GM21526 (cell line): ENCODE data around the gene UBXN6.

ENCODE experiments used
- ATAC-seq: cut with Tn5 transposase; IDR thresholded peaks from one replicate; pipeline ENCODE4 v1.9.1; 2021; ENCODE audit warnings: moderate library complexity; ENCODE audit not compliant: unreplicated experiment, low FRiP score

UBXN6 gene

GRCh38 chr19:4443188-4443587 is 14.4 kb downstream of the UBXN6 start:
- no peak for ATAC-seq

DNA sequence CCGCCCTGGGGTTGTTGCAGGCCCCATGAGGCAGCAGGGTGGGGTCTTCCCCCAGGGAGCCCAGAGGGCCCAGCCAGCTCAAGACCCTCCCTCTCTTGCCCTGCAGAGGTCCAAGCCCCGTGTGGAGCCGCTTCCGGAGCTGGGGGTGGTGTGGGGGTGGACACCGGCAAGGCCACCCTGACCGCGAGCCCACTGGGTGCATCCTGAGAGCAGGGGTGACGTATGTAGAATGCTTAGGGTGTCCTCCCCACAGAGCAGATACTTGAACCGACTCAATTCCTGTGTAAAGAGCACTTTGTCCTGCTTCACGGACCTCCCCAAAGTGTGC is 14.8 kb downstream of the UBXN6 start:
- no peak for ATAC-seq

GRCh38 chr19:4441994-4442818 is 15.4 kb downstream of the UBXN6 start:
- no peak for ATAC-seq

GRCh38 chr19:4439243-4439642 is 18.4 kb downstream of the UBXN6 start:
- no peak for ATAC-seq

DNA sequence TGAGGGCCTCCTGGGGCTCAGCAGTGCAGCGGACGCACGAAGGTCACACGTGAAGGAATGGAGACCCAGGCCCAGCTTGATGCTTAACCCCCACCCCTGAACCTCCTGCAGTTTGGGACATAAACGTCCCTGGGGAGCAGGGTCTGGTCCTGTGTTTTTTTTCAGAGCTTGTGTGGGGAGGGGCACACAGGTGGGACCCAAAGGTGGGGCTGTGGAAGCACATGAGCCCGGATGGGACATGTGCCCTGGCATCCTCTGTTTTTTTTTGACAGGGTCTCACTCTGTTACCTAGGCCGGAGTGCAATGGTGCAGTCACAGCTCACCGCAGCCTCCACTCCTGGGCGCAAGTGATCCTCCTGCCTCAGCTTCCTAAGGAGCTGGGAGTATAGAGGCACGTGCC is 20.5 kb downstream of the UBXN6 start:
- ATAC-seq, result no peak

GRCh38 chr19:4436231-4436630 is 21.4 kb downstream of the UBXN6 start:
- no peak for ATAC-seq

GRCh38 chr19:4434391-4434790 is 23.2 kb downstream of the UBXN6 start:
- ATAC-seq, result no peak

DNA sequence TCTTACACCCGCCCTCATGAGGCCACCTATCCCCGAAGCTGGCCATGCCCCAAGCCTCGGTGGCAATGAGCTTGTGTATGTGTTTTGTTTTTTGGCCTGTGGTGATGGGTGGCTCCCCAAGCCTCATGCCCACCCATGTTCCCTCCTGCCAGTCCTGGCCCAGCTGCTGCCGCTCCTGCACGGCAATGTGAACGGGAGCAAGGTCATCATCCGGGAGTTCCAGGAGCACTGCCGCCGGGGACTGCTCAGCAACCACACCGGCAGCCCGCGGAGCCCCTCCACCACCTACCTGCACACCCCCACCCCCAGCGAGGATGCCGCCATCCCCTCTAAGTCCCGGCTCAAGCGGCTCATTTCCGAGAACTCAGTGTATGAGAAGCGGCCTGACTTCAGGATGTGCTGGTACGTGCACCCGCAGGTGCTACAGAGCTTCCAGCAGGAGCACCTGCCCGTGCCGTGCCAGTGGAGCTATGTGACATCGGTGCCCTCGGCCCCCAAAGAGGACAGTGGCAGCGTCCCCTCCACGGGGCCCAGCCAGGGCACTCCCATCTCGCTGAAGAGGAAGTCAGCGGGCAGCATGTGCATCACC is 24.6 kb downstream of the UBXN6 start:
- ATAC-seq, result no peak

DNA sequence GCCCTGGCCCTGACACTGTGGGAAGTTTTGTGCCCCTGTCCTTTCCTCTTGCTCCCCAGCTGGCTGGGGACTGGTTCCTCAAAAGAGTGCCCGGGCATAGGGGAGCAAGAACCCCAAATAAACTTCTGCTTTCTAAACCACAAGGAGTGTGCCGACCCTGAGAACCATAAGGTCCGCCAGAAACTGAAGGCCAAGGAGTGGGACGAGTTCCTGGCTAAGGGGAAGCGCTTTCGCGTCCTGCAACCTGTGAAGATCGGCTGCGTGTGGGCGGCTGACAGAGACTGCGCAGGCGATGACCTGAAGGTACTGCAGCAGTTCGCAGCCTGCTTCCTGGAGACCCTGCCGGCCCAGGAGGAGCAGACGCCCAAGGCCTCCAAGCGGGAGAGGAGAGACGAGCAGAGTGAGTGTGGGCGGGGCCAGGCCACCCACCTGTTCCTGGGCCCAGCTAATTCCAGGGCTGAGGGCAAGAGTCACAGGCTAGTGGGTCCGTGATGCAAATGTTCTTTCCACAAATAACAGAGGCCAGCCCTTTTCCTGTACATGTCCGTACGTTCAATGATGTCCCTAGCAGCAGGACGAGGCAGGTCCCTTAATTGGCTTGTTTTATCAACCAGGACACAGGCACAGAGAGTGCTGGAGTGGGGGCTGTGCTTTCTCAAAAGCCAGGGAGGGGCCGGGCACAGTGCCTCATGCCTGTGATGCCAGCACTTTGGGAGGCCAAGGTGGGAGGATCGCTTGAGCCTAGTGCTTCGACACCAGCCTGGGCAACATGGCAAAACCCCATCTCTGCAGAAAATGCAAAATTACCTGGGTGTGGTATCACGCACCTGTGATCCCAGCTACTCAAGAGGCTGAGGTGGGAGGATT is 25.6 kb downstream of the UBXN6 start:
- ATAC-seq, result no peak

DNA sequence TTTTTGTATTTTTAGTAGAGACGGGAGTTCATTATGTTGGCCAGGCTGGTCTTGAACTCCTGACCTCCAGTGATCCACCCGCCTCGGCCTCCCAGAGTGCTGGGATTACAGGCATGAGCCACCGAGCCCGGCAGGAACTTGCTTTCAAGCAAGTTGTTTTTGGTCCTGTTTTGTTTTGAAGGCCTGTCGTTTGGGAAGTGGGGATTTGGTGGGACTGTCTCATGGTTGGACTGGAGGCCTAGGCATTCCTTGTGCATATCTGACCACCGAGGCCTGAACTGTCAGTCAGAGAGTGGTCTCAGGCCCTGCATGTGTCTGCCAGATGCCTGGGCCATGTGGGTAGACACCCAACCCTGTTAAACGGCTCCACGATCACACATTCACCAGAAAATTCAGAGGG is 26.3 kb downstream of the UBXN6 start:
- no peak for ATAC-seq

GRCh38 chr19:4430760-4431159 is 26.8 kb downstream of the UBXN6 start:
- ATAC-seq, result no peak

DNA sequence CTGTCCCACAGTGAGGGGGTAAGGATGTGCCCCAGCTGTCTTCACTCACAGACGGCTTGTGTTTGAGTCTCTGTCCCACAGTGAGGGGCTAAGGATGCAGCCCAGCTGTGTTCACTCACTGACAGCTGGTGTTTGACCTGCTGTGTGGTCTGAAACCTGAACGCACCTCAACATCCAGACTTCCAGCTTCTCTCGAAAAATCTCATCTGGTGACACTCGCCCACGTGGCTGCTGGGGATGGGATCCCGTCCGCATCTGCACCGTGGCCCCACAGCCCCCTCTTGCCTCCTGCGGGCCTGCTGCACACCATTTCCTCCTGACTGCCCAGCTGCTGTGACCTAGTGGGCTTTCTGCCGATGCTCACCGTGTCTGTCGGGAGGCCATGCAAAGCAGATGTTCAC is 27.8 kb downstream of the UBXN6 start:
- no peak for ATAC-seq

GRCh38 chr19:4429256-4429655 is 28.3 kb downstream of the UBXN6 start:
- ATAC-seq, result no peak

DNA sequence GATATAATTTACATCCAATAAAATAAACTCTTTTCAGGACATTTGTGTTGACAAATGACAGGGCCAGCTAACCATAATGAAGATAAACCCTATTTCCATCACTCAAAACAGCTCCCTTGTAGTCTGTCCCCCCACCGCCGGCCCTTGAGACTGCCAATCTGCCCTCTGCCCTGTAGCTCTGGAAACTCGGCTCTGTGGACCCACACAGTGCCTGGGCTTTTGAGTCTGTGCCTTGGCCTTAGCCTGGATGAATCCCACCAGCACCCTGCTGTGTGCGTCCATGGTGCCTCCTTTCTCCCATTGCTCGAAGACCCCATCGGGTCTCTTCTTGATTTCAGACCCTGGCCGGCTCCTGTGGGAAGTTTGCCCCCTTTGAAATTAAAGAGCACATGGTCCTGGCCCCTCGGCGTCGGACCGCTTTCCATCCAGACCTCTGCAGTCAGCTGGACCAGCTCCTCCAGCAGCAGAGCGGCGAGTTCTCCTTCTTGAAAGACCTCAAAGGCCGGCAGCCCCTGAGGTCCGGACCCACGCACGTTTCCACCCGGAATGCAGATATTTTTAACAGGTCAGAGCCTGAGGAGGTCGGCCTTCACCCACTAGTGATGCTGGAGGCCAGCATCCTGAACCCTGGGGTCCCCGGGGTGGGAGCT is 29.1 kb downstream of the UBXN6 start:
- ATAC-seq, result no peak

GRCh38 chr19:4425537-4425936 is 32.1 kb downstream of the UBXN6 start:
- no peak for ATAC-seq

GRCh38 chr19:4423416-4424126 is 34.0 kb downstream of the UBXN6 start:
- no peak for ATAC-seq

DNA sequence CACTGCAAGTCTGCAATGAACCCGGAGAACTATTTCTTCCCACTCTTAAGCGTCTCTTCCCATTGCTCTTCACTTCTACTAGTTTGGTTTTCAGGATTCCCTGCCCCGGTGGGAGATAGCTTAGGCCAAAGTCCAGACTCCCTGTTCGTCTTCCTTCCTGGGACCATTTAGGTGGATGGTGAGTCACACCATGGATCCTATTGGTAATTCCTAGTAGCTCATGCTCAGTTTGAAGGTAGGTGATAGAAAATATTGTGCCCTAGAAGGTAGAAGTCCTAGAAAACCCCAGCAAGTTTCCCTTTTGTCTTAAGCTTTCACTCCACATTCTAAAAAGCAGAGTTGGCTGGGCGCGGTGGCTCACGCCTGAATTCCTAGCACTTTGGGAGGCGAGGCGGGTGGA is 41.3 kb downstream of the UBXN6 start:
- ATAC-seq, result no peak

DNA sequence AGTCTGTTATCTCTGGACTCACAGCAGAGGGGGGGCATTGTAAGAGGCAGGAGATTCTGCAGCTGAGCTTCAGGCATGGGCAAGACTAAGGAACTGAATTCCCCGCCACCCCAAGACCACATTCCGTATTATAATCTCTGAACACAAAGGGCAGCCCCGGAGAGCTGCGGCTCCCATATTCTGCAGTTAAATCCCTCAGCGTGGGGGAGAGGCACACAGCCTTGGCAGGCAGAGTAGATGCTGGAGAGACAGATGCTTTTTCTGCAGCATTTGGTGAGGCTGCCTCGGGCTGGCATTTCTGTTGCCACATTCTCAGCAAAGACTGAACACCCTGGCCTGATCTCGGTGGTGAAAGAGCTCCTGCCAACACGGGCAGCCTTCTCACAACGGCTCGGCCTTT is 42.2 kb downstream of the UBXN6 start:
- ATAC-seq, result no peak

DNA sequence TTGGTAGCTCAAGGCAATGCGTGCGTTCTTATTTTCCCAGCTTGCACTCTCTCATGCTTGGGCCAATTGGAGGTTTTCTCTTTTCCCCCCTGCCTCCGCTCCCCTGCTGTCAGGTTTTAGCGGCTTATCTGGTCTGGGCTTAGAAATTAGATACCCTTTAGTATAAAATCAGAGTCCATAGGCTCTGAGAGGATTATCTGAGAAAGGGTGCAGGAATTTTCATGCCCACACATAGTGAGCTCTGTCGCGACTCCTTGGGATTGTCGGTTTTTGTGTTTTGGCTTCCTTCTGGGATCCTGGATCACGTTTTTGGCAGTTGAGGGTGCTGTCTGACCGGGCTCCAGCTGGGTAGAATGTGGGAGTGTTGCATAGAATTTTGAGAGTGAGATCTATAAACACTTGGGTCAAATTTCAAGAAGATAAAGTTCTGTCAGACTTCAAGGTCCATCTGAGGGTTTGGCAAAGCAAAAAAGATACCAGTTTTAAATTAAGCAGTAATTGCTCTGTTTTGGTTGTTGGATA is 42.7 kb downstream of the UBXN6 start:
- no peak for ATAC-seq

DNA sequence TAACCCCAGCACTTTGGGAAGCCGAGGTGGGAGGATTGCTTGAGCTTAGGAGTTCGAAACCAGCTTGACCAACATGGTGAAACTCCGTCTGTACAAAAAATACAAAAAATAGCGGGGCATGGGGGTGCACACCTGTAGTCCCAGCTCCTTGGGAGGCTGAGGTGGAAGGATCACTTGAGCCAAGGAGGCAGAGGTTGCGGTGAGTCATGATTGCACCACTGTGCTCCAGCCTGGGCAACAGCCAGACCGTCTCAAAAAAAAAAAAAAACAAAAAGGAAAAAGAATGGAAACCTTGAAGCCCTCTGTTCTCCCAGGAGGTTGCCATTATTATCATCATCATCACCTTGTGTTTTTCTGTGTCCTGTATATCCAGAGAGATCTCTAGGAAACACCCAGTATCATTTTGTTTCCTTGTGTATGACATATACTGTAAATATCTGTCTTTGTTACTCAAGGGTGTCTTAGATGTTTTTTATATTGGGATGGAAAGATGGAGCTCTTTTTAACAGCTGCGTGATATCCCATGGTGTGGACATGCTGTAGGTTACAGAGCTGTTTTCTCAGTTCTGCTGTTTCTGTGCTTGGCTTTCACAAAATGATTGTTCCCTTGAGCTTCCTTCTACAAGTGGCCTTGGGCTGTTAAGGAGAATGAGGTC is 43.3 kb downstream of the UBXN6 start:
- ATAC-seq, result no peak
